Adrenal gland (tissue), 5 donors: Measurements from ENCODE around the gene SMPD2.

Experiments
- POLR2A ChIP-seq, 2 donors: fragments of 450-650 bp; IDR thresholded peaks; one replicate each; pipeline ENCODE4 v1.6.1; 2017; ENCODE audit warnings: antibody characterized with exemption in 2 of 2, mild to moderate bottlenecking in 2 of 2, moderate library complexity in 1 of 2
- TF ChIP-seq, protein P1 (sequence below), 6 experiments: fragments of 450-650 bp in 4 of 6; fragments of 200-600 bp in 2 of 6; sonication (generic) in 1 of 6; IDR thresholded peaks; 1 replicate in 5 of 6; 2 replicates in 1 of 6; pipeline versions ENCODE4 v1.5.1 to v1.8.0; 2016 to 2021; ENCODE audit warnings: antibody characterized with exemption in 6 of 6, mild to moderate bottlenecking in 2 of 6, moderate library complexity in 1 of 6
- donor health status: DM: no; HTN: no; CAD: no.

DNA sequence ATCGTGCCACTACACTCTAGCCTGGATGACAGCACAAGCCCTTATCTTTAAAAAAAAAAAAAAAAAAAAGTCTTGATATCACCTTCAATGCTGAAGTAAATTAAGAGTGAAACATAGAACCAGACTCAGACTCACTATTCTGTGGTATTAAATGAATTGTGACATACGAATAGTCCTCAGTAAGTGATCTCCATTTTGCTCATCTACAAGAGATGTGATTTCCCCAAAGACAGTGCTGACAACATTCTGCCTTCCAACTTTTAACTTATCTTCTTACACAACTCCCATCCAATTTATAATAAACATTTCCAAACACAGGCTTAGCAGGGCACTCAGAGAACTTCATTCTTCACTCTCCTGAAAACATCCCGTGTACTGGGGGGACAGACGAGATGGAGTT, 34.5 kb downstream of the SMPD2 start:
- TF ChIP-seq, protein P1, sequence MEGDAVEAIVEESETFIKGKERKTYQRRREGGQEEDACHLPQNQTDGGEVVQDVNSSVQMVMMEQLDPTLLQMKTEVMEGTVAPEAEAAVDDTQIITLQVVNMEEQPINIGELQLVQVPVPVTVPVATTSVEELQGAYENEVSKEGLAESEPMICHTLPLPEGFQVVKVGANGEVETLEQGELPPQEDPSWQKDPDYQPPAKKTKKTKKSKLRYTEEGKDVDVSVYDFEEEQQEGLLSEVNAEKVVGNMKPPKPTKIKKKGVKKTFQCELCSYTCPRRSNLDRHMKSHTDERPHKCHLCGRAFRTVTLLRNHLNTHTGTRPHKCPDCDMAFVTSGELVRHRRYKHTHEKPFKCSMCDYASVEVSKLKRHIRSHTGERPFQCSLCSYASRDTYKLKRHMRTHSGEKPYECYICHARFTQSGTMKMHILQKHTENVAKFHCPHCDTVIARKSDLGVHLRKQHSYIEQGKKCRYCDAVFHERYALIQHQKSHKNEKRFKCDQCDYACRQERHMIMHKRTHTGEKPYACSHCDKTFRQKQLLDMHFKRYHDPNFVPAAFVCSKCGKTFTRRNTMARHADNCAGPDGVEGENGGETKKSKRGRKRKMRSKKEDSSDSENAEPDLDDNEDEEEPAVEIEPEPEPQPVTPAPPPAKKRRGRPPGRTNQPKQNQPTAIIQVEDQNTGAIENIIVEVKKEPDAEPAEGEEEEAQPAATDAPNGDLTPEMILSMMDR (IDR thresholded peaks at IDR 0.05), result no peak
- TF ChIP-seq POLR2A (IDR thresholded peaks at IDR 0.05), result no peak
